H54 (cell line): ENCODE results near the gene ZMAT1.
"Not testable (repeated sequence)": the region's sequence is repeated elsewhere in the genome, so short reads cannot be mapped to it uniquely, and the experiment has no call there.

Experiments
- DNase-seq: peaks from one replicate; pipeline ENCODE4 v3.0.0; 2011; ENCODE audit warnings: low spot score, mixed read lengths; ENCODE audit not compliant: insufficient read length
- FAIRE-seq: peaks from 3 replicates; lab custom pipeline; 2011; peaks lifted over from hg19 to GRCh38; lab: Jason Lieb, UNC
- POLR2A ChIP-seq: IDR thresholded peaks from 2 replicates; pipeline ENCODE4 v1.6.1; 2011; ENCODE audit warnings: low read depth, mild to moderate bottlenecking, low read length

ZMAT1 gene

GRCh38 chrX:101931488-101932248 is at the start of gene ZMAT1:
Gene ZMAT1 (minus strand): TSS chrX:101932027. CDS start chrX:101932008, 19 bp downstream.
- peak; percentile 79 for FAIRE-seq
- TF ChIP-seq POLR2A = peak; percentile 89
- DNase-seq = peak; percentile 62

GRCh38 chrX:101977106-101977505 is 45.3 kb upstream of the ZMAT1 start:
- no peak for FAIRE-seq
- no peak for DNase-seq
- no peak for TF ChIP-seq POLR2A

GRCh38 chrX:101973066-101973465 is 41.2 kb upstream of the ZMAT1 start:
- TF ChIP-seq POLR2A = no peak
- FAIRE-seq (no peak), DNase-seq (no peak)

GRCh38 chrX:101964923-101965539 is 33.2 kb upstream of the ZMAT1 start:
- not testable (repeated sequence) for FAIRE-seq

GRCh38 chrX:101958139-101958538 is 26.3 kb upstream of the ZMAT1 start:
- FAIRE-seq = no peak
- no peak for TF ChIP-seq POLR2A
- no peak for DNase-seq

More at GRCh38 chrX:101964923-101965539, 33.2 kb upstream of the ZMAT1 start:
- not testable (repeated sequence) for DNase-seq

- no peak for FAIRE-seq
- DNase-seq = no peak
- no peak for TF ChIP-seq POLR2A
These were observed 25.3 kb upstream of the ZMAT1 start for GRCh38 chrX:101957174-101957573.

GRCh38 chrX:101956556-101956955 is 24.7 kb upstream of the ZMAT1 start:
- FAIRE-seq (no peak), DNase-seq (no peak)

GRCh38 chrX:101950581-101950980 is 18.8 kb upstream of the ZMAT1 start:
- TF ChIP-seq POLR2A = no peak
- FAIRE-seq = no peak
- no peak for DNase-seq

More at GRCh38 chrX:101956556-101956955, 24.7 kb upstream of the ZMAT1 start:
- no peak for TF ChIP-seq POLR2A

GRCh38 chrX:101932249-101932570 is 383 bp upstream of the ZMAT1 start:
- no peak for FAIRE-seq
- TF ChIP-seq POLR2A = no peak
- no peak for DNase-seq

- TF ChIP-seq POLR2A = no peak
- FAIRE-seq (no peak), DNase-seq (peak; percentile 2)
These were observed 715 bp downstream of the ZMAT1 start for GRCh38 chrX:101931136-101931487.

- no peak for TF ChIP-seq POLR2A
- DNase-seq (no peak), FAIRE-seq (no peak)
These were observed 6.1 kb downstream of the ZMAT1 start for GRCh38 chrX:101925733-101926132.

- FAIRE-seq (no peak), DNase-seq (no peak)
- TF ChIP-seq POLR2A = no peak
These were observed 13.1 kb downstream of the ZMAT1 start for GRCh38 chrX:101918751-101919150.

- TF ChIP-seq POLR2A = no peak
- FAIRE-seq (no peak), DNase-seq (no peak)
These were observed 25.6 kb downstream of the ZMAT1 start for GRCh38 chrX:101906136-101906796.

- FAIRE-seq = no peak
- no peak for TF ChIP-seq POLR2A
- no peak for DNase-seq
These were observed 26.8 kb downstream of the ZMAT1 start for GRCh38 chrX:101904996-101905395.
